GM10248 (cell line): ENCODE measurements around the gene DLL4.
A peak's percentile ranks its signal among the peaks of the same experiment; 100 is the strongest.

ENCODE experiments used
- CTCF ChIA-PET: fragments of 300-600 bp; sonication (Branson Sonifier 250); formaldehyde crosslinking; extraction: SDS; loops from one replicate; lab custom pipeline; 2021; ENCODE audit warnings: antibody characterized with exemption; lab: Yijun Ruan, JAX
- POLR2A ChIA-PET: fragments of 350-650 bp; sonication (Branson Sonifier 250); formaldehyde crosslinking; extraction: SDS; loops from one replicate; lab custom pipeline; 2020; ENCODE audit warnings: antibody characterized with exemption; lab: Yijun Ruan, JAX
- DNase-seq: peaks from one replicate; pipeline ENCODE4 v3.0.0; 2012; ENCODE audit errors: extremely low spot score
- TF ChIP-seq, protein P1 (sequence below): IDR thresholded peaks from 2 replicates; pipeline ENCODE4 v1.5.1; 2012; ENCODE audit warnings: mild to moderate bottlenecking, low read depth; ENCODE audit errors: extremely low read depth, missing control alignments, control extremely low read depth

Gene DLL4

DNA sequence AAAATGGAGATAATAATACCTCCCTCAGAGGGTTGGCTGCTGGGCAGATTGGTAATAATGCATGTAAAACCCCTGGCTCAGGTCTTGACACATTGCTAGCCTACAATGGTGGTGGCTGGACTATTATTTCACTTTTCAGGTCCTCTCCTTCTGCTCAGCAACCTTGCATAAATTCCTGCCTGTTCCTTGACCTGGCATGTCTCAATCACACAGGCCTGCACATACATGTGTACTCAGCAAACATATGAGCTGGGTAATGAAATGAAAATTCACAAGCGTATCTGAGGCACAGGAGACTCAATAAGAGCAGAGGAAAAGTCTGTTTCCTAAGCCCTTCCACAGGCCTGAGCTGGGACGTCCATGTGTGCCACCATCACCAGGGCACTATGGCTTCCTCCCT, 17.4 kb upstream of the DLL4 start:
- ChIA-PET CTCF (interaction anchor here (0.5 to 12.1 kb wide), 14 partner anchors 8 to 1173 kb away, joined by 3 to 131 read pairs (median 4); partner anchors contain the start of genes DLL4 and VPS18), POLR2A (interaction anchor here (0.6 kb wide), 1 partner anchor 133 kb away, joined by 5 read pairs; no protein-coding TSS in a partner anchor)
- TF ChIP-seq, protein P1, sequence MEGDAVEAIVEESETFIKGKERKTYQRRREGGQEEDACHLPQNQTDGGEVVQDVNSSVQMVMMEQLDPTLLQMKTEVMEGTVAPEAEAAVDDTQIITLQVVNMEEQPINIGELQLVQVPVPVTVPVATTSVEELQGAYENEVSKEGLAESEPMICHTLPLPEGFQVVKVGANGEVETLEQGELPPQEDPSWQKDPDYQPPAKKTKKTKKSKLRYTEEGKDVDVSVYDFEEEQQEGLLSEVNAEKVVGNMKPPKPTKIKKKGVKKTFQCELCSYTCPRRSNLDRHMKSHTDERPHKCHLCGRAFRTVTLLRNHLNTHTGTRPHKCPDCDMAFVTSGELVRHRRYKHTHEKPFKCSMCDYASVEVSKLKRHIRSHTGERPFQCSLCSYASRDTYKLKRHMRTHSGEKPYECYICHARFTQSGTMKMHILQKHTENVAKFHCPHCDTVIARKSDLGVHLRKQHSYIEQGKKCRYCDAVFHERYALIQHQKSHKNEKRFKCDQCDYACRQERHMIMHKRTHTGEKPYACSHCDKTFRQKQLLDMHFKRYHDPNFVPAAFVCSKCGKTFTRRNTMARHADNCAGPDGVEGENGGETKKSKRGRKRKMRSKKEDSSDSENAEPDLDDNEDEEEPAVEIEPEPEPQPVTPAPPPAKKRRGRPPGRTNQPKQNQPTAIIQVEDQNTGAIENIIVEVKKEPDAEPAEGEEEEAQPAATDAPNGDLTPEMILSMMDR: no peak
- DNase-seq: no peak

DNA sequence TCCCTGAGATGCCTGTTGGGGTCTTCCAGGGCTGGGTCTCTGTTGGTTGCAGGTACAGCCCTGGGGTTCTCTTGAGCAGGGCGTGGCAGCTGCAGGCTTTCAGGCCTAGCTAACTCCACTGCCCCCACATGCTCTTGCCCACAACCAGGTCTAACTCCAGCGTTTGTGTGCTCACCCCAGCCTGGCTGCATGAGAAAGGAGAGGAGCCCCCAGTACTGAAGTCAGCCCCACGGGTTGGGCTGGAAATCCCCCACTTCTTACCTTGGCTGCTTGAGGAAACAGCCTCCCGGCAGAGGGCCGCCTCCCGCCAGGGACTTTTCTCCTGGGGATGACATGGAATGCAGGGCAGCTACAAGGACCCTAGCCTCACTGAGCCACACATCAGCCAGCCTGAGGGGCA, 16.7 kb upstream of the DLL4 start:
- POLR2A ChIA-PET: no interaction called here
- CTCF ChIA-PET: interaction anchor here (1.0 to 12.1 kb wide), 9 partner anchors 9 to 1172 kb away, joined by 3 to 131 read pairs (median 5); partner anchors contain the start of gene DLL4
- no peak for DNase-seq
- TF ChIP-seq, protein P1: no peak

- CTCF ChIA-PET: interaction anchor here (6.6 kb wide), 1 partner anchor 9 kb away, joined by 66 read pairs; no protein-coding TSS in a partner anchor
- POLR2A ChIA-PET: no interaction called here
- DNase-seq: no peak
These were observed 15.1 kb upstream of the DLL4 start for GRCh38 chr15:40914013-40914412.

GRCh38 chr15:40914486-40914885, 14.7 kb upstream of the DLL4 start:
- POLR2A ChIA-PET: no interaction called here
- no peak for DNase-seq
- TF ChIP-seq, protein P1: peak; percentile 15

More at GRCh38 chr15:40914013-40914412, 15.1 kb upstream of the DLL4 start:
- TF ChIP-seq, protein P1: no peak

GRCh38 chr15:40915116-40915661, 14.0 kb upstream of the DLL4 start:
- CTCF ChIA-PET: interaction anchor here (1.0 to 6.6 kb wide), 8 partner anchors 10 to 211 kb away, joined by 3 to 66 read pairs (median 4); partner anchors contain the start of gene DLL4
- POLR2A ChIA-PET: no interaction called here
- TF ChIP-seq, protein P1: no peak
- DNase-seq: no peak

More at GRCh38 chr15:40914486-40914885, 14.7 kb upstream of the DLL4 start:
- CTCF ChIA-PET: interaction anchor here (1.0 to 6.6 kb wide), 7 partner anchors 9 to 107 kb away, joined by 3 to 66 read pairs (median 4); partner anchors contain the start of gene DLL4

DNA sequence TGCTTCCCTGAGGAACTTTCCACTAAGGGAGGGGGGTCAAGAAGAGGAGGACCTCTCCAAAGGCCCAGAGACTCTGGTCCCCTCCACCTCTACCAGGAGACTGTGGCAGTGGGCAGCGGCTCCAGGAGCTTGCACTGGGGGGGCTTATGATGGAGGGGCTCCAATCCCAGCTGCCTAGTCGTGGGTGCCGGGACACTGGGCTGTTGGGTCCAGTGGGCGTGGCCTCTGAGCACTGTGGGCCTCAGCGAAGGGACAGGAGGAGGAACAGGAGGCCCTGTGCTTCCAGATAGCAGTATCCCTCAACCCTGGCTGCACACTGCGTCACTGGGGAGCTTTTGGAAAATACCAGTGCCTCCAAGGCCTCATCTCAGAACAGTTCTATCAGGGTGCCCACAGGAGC, 13.5 kb upstream of the DLL4 start:
- POLR2A ChIA-PET: no interaction called here

More for the DNA sequence above, 13.5 kb upstream of the DLL4 start:
- CTCF ChIA-PET: interaction anchor here (1.1 to 6.6 kb wide), 7 partner anchors 10 to 211 kb away, joined by 4 to 66 read pairs (median 5); partner anchors contain the start of gene DLL4
- TF ChIP-seq, protein P1: no peak
- no peak for DNase-seq
